ENCODE data around the gene C16orf95. TPM values are rescaled to one million over a fixed set of nuclear protein-coding genes. Genes with fewer than 3 reads are reported as not detected.

Gene C16orf95
- total RNA-seq, 1 experiment from 2014 or later, result 4.4 TPM

- no peaks in the 10 kb centered on the region for H3K27me3 ChIP-seq (ENCODE audit: control insufficient read depth, insufficient read depth, low read length)
- no peaks in the 10 kb centered on the region for H3K36me3 ChIP-seq (replicated peaks; ENCODE audit: control insufficient read depth, insufficient read depth, low read length)
- H3K4me3 ChIP-seq (ENCODE audit: insufficient read depth, low read depth, low read length), result no peak overlapping the region
- DNase-seq, result no peak
Measured at GRCh38 chr16:87255866-87256265, 61.3 kb downstream of the C16orf95 start.

GRCh38 chr16:87254734-87255133 lies 62.5 kb downstream of the C16orf95 start:
- DNase-seq, result no peak
- H3K4me3 ChIP-seq (ENCODE audit: insufficient read depth, low read depth, low read length), result no peak overlapping the region
- H3K36me3 ChIP-seq (replicated peaks; ENCODE audit: control insufficient read depth, insufficient read depth, low read length), result no peaks in the 10 kb centered on the region
- no peaks in the 10 kb centered on the region for H3K27me3 ChIP-seq (ENCODE audit: control insufficient read depth, insufficient read depth, low read length)

GRCh38 chr16:87254296-87254695 lies 62.9 kb downstream of the C16orf95 start:
- no peak overlapping the region for H3K4me3 ChIP-seq (ENCODE audit: insufficient read depth, low read depth, low read length)
- no peaks in the 10 kb centered on the region for H3K36me3 ChIP-seq (replicated peaks; ENCODE audit: control insufficient read depth, insufficient read depth, low read length)
- no peaks in the 10 kb centered on the region for H3K27me3 ChIP-seq (ENCODE audit: control insufficient read depth, insufficient read depth, low read length)
- DNase-seq, result no peak

- no peaks in the 10 kb centered on the region for H3K36me3 ChIP-seq (replicated peaks; ENCODE audit: control insufficient read depth, insufficient read depth, low read length)
- no peak overlapping the region for H3K4me3 ChIP-seq (ENCODE audit: insufficient read depth, low read depth, low read length)
- no peak for DNase-seq
- H3K27me3 ChIP-seq (ENCODE audit: control insufficient read depth, insufficient read depth, low read length), result no peaks in the 10 kb centered on the region
Measured at GRCh38 chr16:87253536-87253935, 63.7 kb downstream of the C16orf95 start.

Other genes with a start within 250 kb of the C16orf95 start
- gene FBXO31, start 66.4 kb upstream of the C16orf95 start, total RNA-seq (2014; rRNA removed; shearing (Covaris generic)), result 24.4 and 27.6 TPM in 2 replicates
- 15.8 and 20.1 TPM in 2 replicates for gene MAP1LC3B, start 74.9 kb upstream of the C16orf95 start, total RNA-seq (2014; rRNA removed; shearing (Covaris generic))
- gene ZCCHC14, start 175.6 kb upstream of the C16orf95 start, total RNA-seq (2014; rRNA removed; shearing (Covaris generic)), result 12.2 and 13.3 TPM in 2 replicates